Measurements from ENCODE around the gene PTDSS2.
"Not testable (repeated sequence)": the region's sequence is repeated elsewhere in the genome, so short reads cannot be mapped to it uniquely, and the experiment has no call there.

Gene PTDSS2

GRCh38 chr11:449889-450808 is at the start of gene PTDSS2:
TSS of gene PTDSS2 (plus strand) at chr11:450279. CDS start at chr11:450456, 177 bp downstream.
- DNase-seq: peak; percentile 93 to 97 (median 97)

- DNase-seq: not testable (repeated sequence)
Measured at GRCh38 chr11:401196-401595, 48.9 kb upstream of the PTDSS2 start.

GRCh38 chr11:403021-403760 is 46.9 kb upstream of the PTDSS2 start:
- no peak for DNase-seq

GRCh38 chr11:403761-404431 is 46.2 kb upstream of the PTDSS2 start:
- no peak for DNase-seq

GRCh38 chr11:404551-405264 is 45.4 kb upstream of the PTDSS2 start:
- DNase-seq: no peak

GRCh38 chr11:405323-405953 is 44.6 kb upstream of the PTDSS2 start:
- no peak for DNase-seq

- no peak for DNase-seq
Measured at GRCh38 chr11:405954-406795, 43.9 kb upstream of the PTDSS2 start.

GRCh38 chr11:406796-407650 is 43.1 kb upstream of the PTDSS2 start:
- DNase-seq: peak; percentile 71 to 92 (median 82)

- DNase-seq: no peak
Measured at GRCh38 chr11:407651-408123, 42.4 kb upstream of the PTDSS2 start.

GRCh38 chr11:408154-409007 is 41.7 kb upstream of the PTDSS2 start:
- no peak for DNase-seq

- DNase-seq: no peak
Measured at GRCh38 chr11:409008-409599, 41.0 kb upstream of the PTDSS2 start.

GRCh38 chr11:409600-410483 is 40.2 kb upstream of the PTDSS2 start:
- no peak for DNase-seq

GRCh38 chr11:410711-411110 is 39.4 kb upstream of the PTDSS2 start:
- DNase-seq: not testable (repeated sequence)

GRCh38 chr11:411520-411919 is 38.6 kb upstream of the PTDSS2 start:
- DNase-seq: not testable (repeated sequence)

- DNase-seq: no peak
Measured at GRCh38 chr11:412641-413119, 37.4 kb upstream of the PTDSS2 start.

- DNase-seq: no peak
Measured at GRCh38 chr11:413120-414081, 36.7 kb upstream of the PTDSS2 start.

Measured in suppressor macrophage treated with lipopolysaccharide for 1 hour (primary cell).